NCI-H2107 (cell line): Measurements from ENCODE around the gene DELE1.
"Not testable (repeated sequence)": the region's sequence is repeated elsewhere in the genome, so short reads cannot be mapped to it uniquely, and the experiment has no call there.

Source experiments
- DNase-seq: peaks from one replicate; lab custom pipeline; 2025; lab: John Stamatoyannopoulos, UW

The DELE1 gene

DNA sequence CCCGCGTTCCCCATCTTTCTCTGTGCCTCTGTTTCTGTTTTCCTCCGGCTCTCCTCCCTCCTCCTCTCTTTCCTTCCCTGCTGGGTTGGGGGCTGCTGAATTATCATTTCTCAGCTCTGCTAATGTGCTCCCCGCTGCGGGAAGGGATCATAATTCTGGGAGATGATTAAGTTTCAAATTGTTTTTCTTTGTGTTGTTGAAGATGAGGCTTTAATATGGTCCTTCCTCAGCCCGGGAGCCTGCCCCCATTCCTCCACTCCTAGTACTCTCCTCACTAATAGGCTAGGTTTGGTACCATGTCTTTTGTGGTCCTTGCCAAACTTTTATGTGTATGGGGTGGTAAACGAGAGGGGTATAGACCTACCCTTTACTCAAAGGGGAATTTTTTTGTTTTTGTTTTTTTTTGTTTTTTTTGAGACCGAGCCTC, 39.8 kb upstream of the DELE1 start:
- no peak for DNase-seq

- no peak for DNase-seq
These were observed 34.3 kb upstream of the DELE1 start for GRCh38 chr5:141889282-141889871.

GRCh38 chr5:141890429-141890828, 33.2 kb upstream of the DELE1 start:
- DNase-seq: not testable (repeated sequence)

DNA sequence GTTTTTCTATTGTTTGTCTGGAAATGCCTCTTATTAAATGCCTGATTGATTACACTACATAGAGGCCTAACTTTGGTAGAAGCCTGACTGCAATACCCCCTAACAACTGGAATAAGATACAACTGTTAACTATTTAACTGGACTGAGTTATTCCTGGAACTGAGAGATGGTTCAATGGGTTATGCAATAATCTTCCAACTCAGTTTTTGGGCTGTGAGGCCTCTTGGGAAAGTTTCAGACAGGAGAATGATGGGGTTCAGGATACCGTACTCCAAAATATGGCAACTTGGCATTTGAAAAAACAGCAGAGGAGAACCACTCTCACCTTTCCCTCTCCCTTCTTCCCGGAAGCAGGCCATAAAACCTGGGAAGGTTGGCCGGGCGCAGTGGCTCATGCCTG, 26.2 kb upstream of the DELE1 start:
- no peak for DNase-seq

- DNase-seq: no peak
These were observed 25.1 kb upstream of the DELE1 start for GRCh38 chr5:141898448-141899049.

DNA sequence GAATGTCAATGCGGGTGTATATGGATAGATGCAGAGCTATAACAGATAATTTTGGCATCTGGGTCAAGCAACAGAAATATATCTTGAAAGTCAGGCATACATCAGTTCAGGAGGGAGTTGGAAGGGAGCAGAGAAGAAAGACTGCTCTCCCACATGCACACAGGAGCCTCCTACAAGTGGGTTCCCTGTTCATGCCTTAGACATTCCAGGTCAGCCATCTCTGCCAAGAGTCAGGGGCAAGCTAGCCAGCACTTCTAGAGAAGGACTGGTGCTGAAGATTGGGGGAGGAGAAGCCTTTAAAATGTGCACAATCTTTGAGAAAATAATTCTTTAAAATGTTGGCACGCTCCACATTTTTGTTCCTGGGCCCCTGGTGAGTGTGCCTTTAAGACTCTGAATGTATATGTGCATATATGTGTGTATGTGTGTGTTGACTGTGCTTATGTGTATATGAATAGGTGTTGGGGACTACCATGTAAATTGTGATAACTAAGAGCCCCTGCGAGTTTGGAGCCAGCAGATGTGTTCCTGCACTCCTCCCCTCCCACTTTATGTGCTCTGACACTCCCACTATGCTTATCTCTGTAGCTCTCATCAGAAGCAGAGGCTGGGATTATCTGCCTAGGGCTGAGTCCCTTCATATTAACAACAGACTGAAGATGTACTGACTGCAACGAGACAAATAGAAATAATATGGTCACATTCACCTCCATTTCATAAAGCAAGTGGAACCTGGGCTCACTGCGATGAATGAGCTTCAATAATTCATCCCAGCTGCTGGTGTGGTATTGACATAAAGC, 21.5 kb upstream of the DELE1 start:
- no peak for DNase-seq

GRCh38 chr5:141903261-141903660, 20.4 kb upstream of the DELE1 start:
- no peak for DNase-seq

GRCh38 chr5:141904551-141904950, 19.1 kb upstream of the DELE1 start:
- no peak for DNase-seq

DNA sequence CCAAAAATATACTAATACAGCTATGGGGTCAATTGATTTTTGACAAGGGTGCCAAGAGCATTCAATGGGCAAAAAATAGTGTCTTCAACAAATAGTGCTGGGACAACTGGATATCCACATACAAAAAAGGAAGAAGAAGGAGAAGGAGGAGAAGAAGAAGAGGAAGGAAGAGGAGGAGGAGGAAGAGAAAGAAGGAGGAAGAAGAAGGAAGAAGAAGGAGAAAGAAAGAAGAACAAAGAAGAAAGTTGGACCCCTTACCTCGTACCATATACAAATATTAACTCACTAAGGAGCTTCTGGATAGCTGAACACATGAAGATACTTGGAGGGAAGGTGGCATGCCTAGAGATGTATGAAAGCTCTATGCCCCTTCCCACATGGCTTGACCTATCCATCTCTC, 17.2 kb upstream of the DELE1 start:
- no peak for DNase-seq

DNA sequence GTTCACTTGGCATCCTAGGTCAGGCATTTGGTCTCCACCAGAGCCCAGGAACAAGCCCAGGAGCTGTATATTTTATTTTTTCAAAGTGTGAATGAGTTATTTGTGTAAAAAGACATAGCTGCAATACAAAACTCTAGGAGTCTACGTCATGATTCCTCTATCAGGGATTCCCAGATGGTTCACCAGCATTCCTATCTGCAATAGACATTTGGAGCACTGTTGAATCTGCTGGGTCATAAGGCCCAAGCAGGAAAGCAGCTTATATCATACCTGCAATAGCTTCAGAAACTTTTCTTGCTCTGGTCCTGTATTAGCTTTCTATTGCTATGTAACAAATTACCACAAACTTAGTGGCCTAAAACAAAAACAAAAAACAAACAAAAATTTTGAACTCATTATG, 16.7 kb upstream of the DELE1 start:
- no peak for DNase-seq

- no peak for DNase-seq
These were observed 14.9 kb upstream of the DELE1 start for GRCh38 chr5:141908796-141909195.

GRCh38 chr5:141909212-141909611, 14.5 kb upstream of the DELE1 start:
- DNase-seq: no peak

- no peak for DNase-seq
These were observed 13.4 kb upstream of the DELE1 start for GRCh38 chr5:141910271-141910673.

GRCh38 chr5:141913560-141914198, 10.0 kb upstream of the DELE1 start:
- DNase-seq: no peak

- no peak for DNase-seq
These were observed 9.4 kb upstream of the DELE1 start for GRCh38 chr5:141914199-141914743.

- no peak for DNase-seq
These were observed 8.9 kb upstream of the DELE1 start for GRCh38 chr5:141914797-141915196.

DNA sequence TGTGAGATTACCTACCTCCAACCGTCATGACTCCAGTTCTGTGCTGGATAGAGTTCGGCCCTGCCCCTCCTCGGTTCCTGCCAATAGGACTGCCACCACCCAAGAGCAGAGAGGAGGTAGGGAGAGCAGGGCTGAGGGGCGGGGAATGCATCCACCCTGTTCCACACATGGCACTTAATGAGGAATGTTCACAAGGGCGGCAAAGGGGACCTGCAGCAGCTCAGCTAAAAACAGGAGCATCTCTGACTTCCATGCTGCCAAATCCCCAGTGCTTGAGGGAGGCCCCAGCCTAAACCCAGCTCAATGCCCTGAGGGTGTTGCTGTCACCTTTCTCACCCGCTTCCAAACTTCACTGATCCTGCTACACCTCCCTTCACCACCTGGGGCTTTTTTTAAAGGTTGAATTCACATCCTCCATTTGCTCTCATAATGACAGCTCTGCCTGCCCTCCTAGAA, 7.8 kb upstream of the DELE1 start:
- no peak for DNase-seq

GRCh38 chr5:141916522-141916921, 7.1 kb upstream of the DELE1 start:
- no peak for DNase-seq

- no peak for DNase-seq
These were observed 5.9 kb upstream of the DELE1 start for GRCh38 chr5:141917760-141918159.

GRCh38 chr5:141919218-141920119, 4.2 kb upstream of the DELE1 start:
- DNase-seq: no peak

DNA sequence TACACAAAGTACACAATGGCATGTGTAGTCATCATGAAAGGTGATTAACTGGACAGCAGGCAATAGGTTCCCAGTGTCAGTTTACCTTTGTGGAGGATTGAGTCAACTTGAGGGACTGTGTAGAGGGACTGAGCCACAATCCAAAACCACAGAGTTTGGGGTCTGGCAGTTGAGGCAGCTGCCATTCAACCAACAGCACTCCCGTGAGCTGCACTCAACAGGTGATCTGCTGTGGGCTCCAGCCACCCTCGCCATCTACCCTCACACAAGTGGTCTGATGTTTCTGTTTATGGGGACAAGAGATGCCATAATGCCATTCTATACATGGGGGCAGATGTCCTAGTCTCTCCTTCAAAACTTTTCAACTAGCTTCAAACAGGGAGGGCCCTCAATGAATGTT, 2.9 kb upstream of the DELE1 start:
- DNase-seq: no peak
